IPS-18a (cell line): Measurements from ENCODE around the gene LRRC1.

Experiments
- H3K27ac ChIP-seq: one replicate; pipeline ENCODE4 v1.5.1; 2013; ENCODE audit warnings: low read length
- H3K27me3 ChIP-seq: one replicate; pipeline ENCODE4 v1.6.1; 2013; ENCODE audit warnings: mild to moderate bottlenecking, low read length; ENCODE audit not compliant: control insufficient read depth, insufficient read depth
- H3K36me3 ChIP-seq: one replicate; pipeline ENCODE4 v1.6.1; 2013; ENCODE audit warnings: low read depth, low read length; ENCODE audit not compliant: control insufficient read depth
- H3K4me1 ChIP-seq: one replicate; pipeline ENCODE4 v1.6.1; 2013; ENCODE audit warnings: low read depth, low read length; ENCODE audit not compliant: control insufficient read depth
- H3K4me3 ChIP-seq: one replicate; pipeline ENCODE4 v1.5.1; 2013; ENCODE audit warnings: low read length
- H3K9ac ChIP-seq: one replicate; pipeline ENCODE4 v1.6.1; 2013; ENCODE audit warnings: mild to moderate bottlenecking, low read length, moderate library complexity
- H3K9me3 ChIP-seq: one replicate; pipeline ENCODE4 v1.6.1; 2013; ENCODE audit warnings: low read depth, low read length; ENCODE audit not compliant: control insufficient read depth

LRRC1 gene

DNA sequence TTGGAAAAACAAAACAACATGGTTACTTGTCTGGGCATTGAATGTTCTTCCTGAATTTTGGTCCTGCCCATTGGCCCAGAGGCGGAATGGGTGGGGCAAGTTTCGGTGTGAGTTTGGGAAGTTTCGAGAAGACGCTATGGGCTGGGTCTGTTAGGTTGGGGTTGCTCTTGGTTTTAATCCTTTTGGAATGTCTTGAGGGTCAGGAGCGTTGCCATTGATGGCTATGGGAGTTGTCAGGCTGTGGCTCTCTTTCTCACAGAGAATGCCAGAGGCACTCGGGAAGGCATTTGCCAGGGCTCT, 135.0 kb downstream of the LRRC1 start:
- Histone ChIP-seq H3K36me3 (no peaks in the 10 kb centered on the region), H3K27ac (no peak overlapping the region), H3K4me3 (no peak overlapping the region), H3K9ac (no peak overlapping the region), H3K27me3 (no peaks in the 10 kb centered on the region), H3K4me1 (no peaks in the 10 kb centered on the region), H3K9me3 (no peaks in the 10 kb centered on the region)

GRCh38 chr6:53930330-53930729, 135.5 kb downstream of the LRRC1 start:
- no peaks in the 10 kb centered on the region for H3K4me1 ChIP-seq

DNA sequence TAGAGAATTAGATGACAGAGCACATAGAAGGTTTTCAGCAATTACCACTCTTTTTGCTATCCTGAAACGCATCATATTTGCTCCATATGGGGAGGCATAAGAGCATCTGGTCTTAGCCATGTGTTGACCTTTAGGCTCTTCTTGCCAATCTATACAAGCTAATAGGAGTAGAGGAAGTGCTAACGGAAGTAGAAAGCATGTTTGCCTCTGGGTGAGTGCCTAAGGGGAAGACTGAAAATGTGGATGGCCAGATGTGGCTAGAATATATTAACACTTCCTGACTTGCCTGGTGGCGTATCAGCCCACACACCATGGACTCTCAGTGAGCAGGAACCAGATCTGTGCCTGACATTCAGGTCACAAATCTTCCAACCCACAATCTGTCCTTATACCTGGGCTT, 136.3 kb downstream of the LRRC1 start:
- Histone ChIP-seq H3K9ac (no peak overlapping the region), H3K36me3 (no peaks in the 10 kb centered on the region), H3K27me3 (no peaks in the 10 kb centered on the region), H3K9me3 (no peaks in the 10 kb centered on the region), H3K27ac (no peak overlapping the region), H3K4me1 (no peaks in the 10 kb centered on the region), H3K4me3 (no peak overlapping the region)

More at GRCh38 chr6:53930330-53930729, 135.5 kb downstream of the LRRC1 start:
- Histone ChIP-seq H3K27ac (no peak overlapping the region), H3K9me3 (no peaks in the 10 kb centered on the region), H3K9ac (no peak overlapping the region), H3K4me3 (no peak overlapping the region), H3K27me3 (no peaks in the 10 kb centered on the region), H3K36me3 (no peaks in the 10 kb centered on the region)

- Histone ChIP-seq H3K9me3 (no peaks in the 10 kb centered on the region), H3K4me1 (no peaks in the 10 kb centered on the region), H3K27ac (no peak overlapping the region), H3K4me3 (no peak overlapping the region), H3K27me3 (no peaks in the 10 kb centered on the region), H3K9ac (no peak overlapping the region), H3K36me3 (no peaks in the 10 kb centered on the region)
These were observed 137.7 kb downstream of the LRRC1 start for GRCh38 chr6:53932516-53932915.

DNA sequence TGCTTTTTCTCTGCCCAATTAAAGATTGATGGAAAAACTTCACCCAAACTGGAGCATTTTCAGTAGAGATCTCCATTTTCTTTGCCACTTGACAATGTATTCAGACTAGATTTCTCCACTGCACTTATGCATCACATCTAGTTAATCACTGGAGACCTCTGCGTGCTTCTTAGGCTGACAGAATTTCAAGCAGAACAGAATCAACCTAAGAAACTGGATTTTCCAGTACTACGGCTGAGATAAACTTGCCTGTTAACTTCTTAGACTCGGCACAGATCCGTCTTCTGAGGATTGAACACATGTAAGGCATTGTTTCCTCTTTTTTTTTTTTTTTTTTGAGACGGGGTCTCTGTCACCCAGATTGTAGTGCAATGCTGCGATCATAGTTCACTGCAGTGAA, 139.2 kb downstream of the LRRC1 start:
- Histone ChIP-seq H3K4me1 (no peaks in the 10 kb centered on the region), H3K9me3 (no peaks in the 10 kb centered on the region), H3K4me3 (no peak overlapping the region), H3K27me3 (no peaks in the 10 kb centered on the region), H3K9ac (no peak overlapping the region), H3K27ac (no peak overlapping the region), H3K36me3 (no peaks in the 10 kb centered on the region)

GRCh38 chr6:53937461-53937860, 142.7 kb downstream of the LRRC1 start:
- H3K9me3 ChIP-seq, result no peaks in the 10 kb centered on the region
- no peaks in the 10 kb centered on the region for H3K4me1 ChIP-seq
- H3K27ac ChIP-seq, result no peak overlapping the region
- H3K27me3 ChIP-seq, result no peaks in the 10 kb centered on the region
- no peak overlapping the region for H3K9ac ChIP-seq
- no peak overlapping the region for H3K4me3 ChIP-seq
- H3K36me3 ChIP-seq, result no peaks in the 10 kb centered on the region

GRCh38 chr6:53938810-53939209, 144.0 kb downstream of the LRRC1 start:
- Histone ChIP-seq H3K9me3 (no peaks in the 10 kb centered on the region), H3K4me3 (no peak overlapping the region), H3K9ac (no peak overlapping the region), H3K36me3 (no peaks in the 10 kb centered on the region), H3K27ac (no peak overlapping the region), H3K4me1 (no peaks in the 10 kb centered on the region), H3K27me3 (no peaks in the 10 kb centered on the region)

GRCh38 chr6:53939830-53940229, 145.0 kb downstream of the LRRC1 start:
- H3K4me3 ChIP-seq, result no peak overlapping the region
- no peak overlapping the region for H3K9ac ChIP-seq
- no peaks in the 10 kb centered on the region for H3K4me1 ChIP-seq
- no peaks in the 10 kb centered on the region for H3K27me3 ChIP-seq
- no peak overlapping the region for H3K27ac ChIP-seq
- no peaks in the 10 kb centered on the region for H3K9me3 ChIP-seq
- H3K36me3 ChIP-seq, result no peaks in the 10 kb centered on the region

DNA sequence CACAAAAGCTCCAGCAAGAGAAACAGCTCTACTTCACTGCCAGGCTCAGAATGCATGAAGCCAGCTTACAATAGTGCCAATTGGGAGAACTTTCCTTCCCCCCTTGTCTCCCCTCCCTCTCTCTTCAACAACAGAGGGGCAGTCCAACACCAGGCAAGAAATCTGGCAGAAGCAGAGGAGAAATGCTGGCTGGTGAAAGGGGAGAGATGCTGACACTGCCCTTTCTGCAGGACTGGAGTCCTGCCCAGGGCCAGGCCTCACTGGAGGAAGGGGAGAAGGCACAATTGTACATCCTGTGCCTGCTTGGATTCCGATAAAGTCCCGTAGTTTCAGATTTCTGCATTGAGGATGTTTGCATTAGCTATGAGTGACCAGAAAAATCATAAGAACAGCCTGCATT, 148.6 kb downstream of the LRRC1 start:
- no peak overlapping the region for H3K9ac ChIP-seq
- H3K4me3 ChIP-seq, result no peak overlapping the region
- H3K36me3 ChIP-seq, result no peaks in the 10 kb centered on the region
- no peaks in the 10 kb centered on the region for H3K9me3 ChIP-seq
- H3K4me1 ChIP-seq, result no peaks in the 10 kb centered on the region
- H3K27ac ChIP-seq, result no peak overlapping the region
- no peaks in the 10 kb centered on the region for H3K27me3 ChIP-seq

GRCh38 chr6:53944091-53944490, 149.3 kb downstream of the LRRC1 start:
- H3K27me3 ChIP-seq, result no peaks in the 10 kb centered on the region
- H3K27ac ChIP-seq, result no peak overlapping the region
- no peaks in the 10 kb centered on the region for H3K9me3 ChIP-seq
- no peak overlapping the region for H3K9ac ChIP-seq
- H3K36me3 ChIP-seq, result no peaks in the 10 kb centered on the region
- no peak overlapping the region for H3K4me3 ChIP-seq
- H3K4me1 ChIP-seq, result no peaks in the 10 kb centered on the region

GRCh38 chr6:53944543-53944942, 149.7 kb downstream of the LRRC1 start:
- no peak overlapping the region for H3K9ac ChIP-seq
- no peak overlapping the region for H3K4me3 ChIP-seq
- no peak overlapping the region for H3K27ac ChIP-seq
- no peaks in the 10 kb centered on the region for H3K4me1 ChIP-seq
- H3K9me3 ChIP-seq, result no peaks in the 10 kb centered on the region
- H3K36me3 ChIP-seq, result no peaks in the 10 kb centered on the region
- no peaks in the 10 kb centered on the region for H3K27me3 ChIP-seq

GRCh38 chr6:53945765-53946407, 151.1 kb downstream of the LRRC1 start:
- no peaks in the 10 kb centered on the region for H3K27me3 ChIP-seq

More at GRCh38 chr6:53945765-53946407, 151.1 kb downstream of the LRRC1 start:
- Histone ChIP-seq H3K9ac (no peak overlapping the region), H3K27ac (no peak overlapping the region), H3K36me3 (no peaks in the 10 kb centered on the region), H3K9me3 (no peaks in the 10 kb centered on the region), H3K4me3 (no peak overlapping the region), H3K4me1 (no peaks in the 10 kb centered on the region)
